ENCODE results near the gene FAM83B. TPM values are rescaled to one million over a fixed set of nuclear protein-coding genes. Genes with fewer than 3 reads are reported as not detected.

The FAM83B gene
- total and polyA plus RNA-seq, 2 donors (not counting 3 experiments of a cell fraction or from before 2014, with no cell fraction given): not detected

DNA sequence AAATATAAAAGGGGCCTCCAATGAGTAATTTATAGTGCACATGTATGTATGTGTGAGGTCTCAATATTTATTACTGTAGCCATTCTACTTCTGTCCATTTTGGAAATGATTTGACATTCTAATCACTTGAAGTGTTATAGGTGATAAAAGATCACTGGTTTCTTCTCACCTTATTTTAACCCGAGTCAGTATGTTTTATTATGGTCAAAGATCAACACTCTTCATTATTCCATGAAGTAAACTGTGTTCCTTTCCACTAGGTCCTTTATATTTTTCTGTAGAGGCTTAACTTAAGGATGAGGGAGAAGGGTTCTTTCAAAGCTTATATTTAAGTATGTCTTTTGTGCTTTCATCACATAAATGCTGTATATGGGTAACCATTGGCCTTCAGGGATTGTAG is 47.2 kb downstream of the FAM83B start:
- FAIRE-seq: no peak
- H3K9me3 ChIP-seq (replicated peaks; ENCODE audit: control insufficient read depth, insufficient read depth, low read length): no peaks in the 10 kb centered on the region
- no peak overlapping the region for H3K9ac ChIP-seq (replicated peaks; ENCODE audit: extremely low read depth, insufficient read depth, low read length)
- TF ChIP-seq EZH2 (IDR thresholded peaks at IDR 0.05; ENCODE audit: borderline replicate concordance, low read depth, low read length, severe bottlenecking) (no peak), JUN (IDR thresholded peaks at IDR 0.05; ENCODE audit: borderline replicate concordance, insufficient read depth, insufficient read length, low read depth) (no peak), FOS (IDR thresholded peaks at IDR 0.05; ENCODE audit: borderline replicate concordance, insufficient read depth, low read length) (no peak), GATA2 (IDR thresholded peaks at IDR 0.05; ENCODE audit: insufficient read depth, insufficient read length, low read depth, low read length) (no peak), POLR2AphosphoS5 (IDR thresholded peaks at IDR 0.05; ENCODE audit: insufficient read depth, low read depth, low read length) (no peak), MYC (IDR thresholded peaks at IDR 0.05; ENCODE audit: low read depth, low read length) (no peak)
- TF ChIP-seq, protein P1, sequence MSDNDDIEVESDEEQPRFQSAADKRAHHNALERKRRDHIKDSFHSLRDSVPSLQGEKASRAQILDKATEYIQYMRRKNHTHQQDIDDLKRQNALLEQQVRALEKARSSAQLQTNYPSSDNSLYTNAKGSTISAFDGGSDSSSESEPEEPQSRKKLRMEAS (IDR thresholded peaks at IDR 0.05; ENCODE audit: insufficient read depth, insufficient read length): no peak
- TF ChIP-seq, protein P2, sequence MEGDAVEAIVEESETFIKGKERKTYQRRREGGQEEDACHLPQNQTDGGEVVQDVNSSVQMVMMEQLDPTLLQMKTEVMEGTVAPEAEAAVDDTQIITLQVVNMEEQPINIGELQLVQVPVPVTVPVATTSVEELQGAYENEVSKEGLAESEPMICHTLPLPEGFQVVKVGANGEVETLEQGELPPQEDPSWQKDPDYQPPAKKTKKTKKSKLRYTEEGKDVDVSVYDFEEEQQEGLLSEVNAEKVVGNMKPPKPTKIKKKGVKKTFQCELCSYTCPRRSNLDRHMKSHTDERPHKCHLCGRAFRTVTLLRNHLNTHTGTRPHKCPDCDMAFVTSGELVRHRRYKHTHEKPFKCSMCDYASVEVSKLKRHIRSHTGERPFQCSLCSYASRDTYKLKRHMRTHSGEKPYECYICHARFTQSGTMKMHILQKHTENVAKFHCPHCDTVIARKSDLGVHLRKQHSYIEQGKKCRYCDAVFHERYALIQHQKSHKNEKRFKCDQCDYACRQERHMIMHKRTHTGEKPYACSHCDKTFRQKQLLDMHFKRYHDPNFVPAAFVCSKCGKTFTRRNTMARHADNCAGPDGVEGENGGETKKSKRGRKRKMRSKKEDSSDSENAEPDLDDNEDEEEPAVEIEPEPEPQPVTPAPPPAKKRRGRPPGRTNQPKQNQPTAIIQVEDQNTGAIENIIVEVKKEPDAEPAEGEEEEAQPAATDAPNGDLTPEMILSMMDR (IDR thresholded peaks at IDR 0.05; ENCODE audit: extremely low read depth in 1 of 2, insufficient read depth in 1 of 2, low read depth in 1 of 2, low read length in 2 of 2): no peak
- CTCF ChIA-PET: no interaction called here
- intact Hi-C loops (cut with micrococcal nuclease): no loop called here
- H3K79me2 ChIP-seq (ENCODE audit: control insufficient read depth, insufficient read depth, low read length): no peaks in the 10 kb centered on the region
- no peak overlapping the region for H2AFZ ChIP-seq (ENCODE audit: low read depth, low read length)
- H3K4me1 ChIP-seq (ENCODE audit: control insufficient read depth, extremely low read depth, insufficient read depth, low read length): no peaks in the 10 kb centered on the region
- DNase-seq (ENCODE audit: low read depth, low spot score): no peak
- H3K36me3 ChIP-seq (ENCODE audit: control insufficient read depth in 2 of 2, extremely low read depth in 1 of 2, insufficient read depth in 2 of 2, low read length in 2 of 2): no peaks in the 10 kb centered on the region
- POLR2A ChIA-PET: no interaction called here
- no peak overlapping the region for H3K4me3 ChIP-seq (replicated peaks in 1 of 3; ENCODE audit: insufficient read depth in 1 of 3, low read depth in 1 of 3, low read length in 3 of 3)
- no TSS peak for BruUV-seq (replicated peaks)
- no peak overlapping the region for H3K27ac ChIP-seq (ENCODE audit: insufficient read depth, low read depth, low read length)
- dilution Hi-C loops (cut with MboI; ENCODE audit: extremely low pct_ligation_motif_present, low sequenced_read_pairs): no loop called here
- no peaks in the 10 kb centered on the region for H4K20me1 ChIP-seq (replicated peaks; ENCODE audit: control insufficient read depth, extremely low read depth, insufficient read depth, low read length)
- no peak overlapping the region for H3K4me2 ChIP-seq (ENCODE audit: insufficient read depth, low read length)
- no peaks in the 10 kb centered on the region for H3K9me1 ChIP-seq (replicated peaks; ENCODE audit: control insufficient read depth, extremely low read depth, insufficient read depth, low read length)
- no peaks in the 10 kb centered on the region for H3K27me3 ChIP-seq (ENCODE audit: control insufficient read depth in 2 of 2, insufficient read depth in 2 of 2, low read length in 2 of 2)

All from endothelial cell of umbilical vein (primary cell).